SJSA1 (cell line): Measurements from ENCODE around the gene ADH7. TPM values are rescaled to one million over a fixed set of nuclear protein-coding genes. Genes with fewer than 3 reads are reported as not detected.
"Not testable (repeated sequence)": the region's sequence is repeated elsewhere in the genome, so short reads cannot be mapped to it uniquely, and the experiment has no call there.

ENCODE experiments used
- DNase-seq, 2 experiments: peaks; one replicate each; pipeline ENCODE4 v3.0.0-alpha.2; 2015 to 2020; ENCODE audit warnings: low spot score in 2 of 2, low read depth in 1 of 2
- H3K27ac ChIP-seq: fragments of 250-450 bp; sonication (Bioruptor Pico); 2 replicates; pipeline ENCODE4 v1.5.1; 2020; ENCODE audit warnings: mild to moderate bottlenecking, moderate library complexity
- H3K27me3 ChIP-seq: fragments of 250-450 bp; sonication (Bioruptor Pico); replicated peaks from 2 replicates; pipeline ENCODE4 v1.5.1; 2020; ENCODE audit warnings: mild to moderate bottlenecking, moderate library complexity
- H3K36me3 ChIP-seq: fragments of 250-450 bp; sonication (Bioruptor Pico); 2 replicates; pipeline ENCODE4 v1.5.1; 2020; ENCODE audit warnings: mild to moderate bottlenecking
- H3K4me1 ChIP-seq: fragments of 250-450 bp; sonication (Bioruptor Pico); replicated peaks from 2 replicates; pipeline ENCODE4 v1.6.1; 2021; ENCODE audit warnings: mild to moderate bottlenecking
- H3K4me3 ChIP-seq: fragments of 250-450 bp; sonication (Bioruptor Pico); 2 replicates; pipeline ENCODE4 v1.5.1; 2020; ENCODE audit warnings: mild to moderate bottlenecking
- H3K9me3 ChIP-seq: fragments of 250-450 bp; sonication (Bioruptor Pico); replicated peaks from 2 replicates; pipeline ENCODE4 v1.5.1; 2020; ENCODE audit warnings: mild to moderate bottlenecking
- total RNA-seq: library from RNA; depleted of rRNA; stranded (reverse); fragments of >200 nt; shearing (Covaris generic); gene quantifications from 2 replicates; pipeline ENCODE4 v1.2.3, GENCODE V29; 2014; rRNA removed

Gene ADH7
- total RNA-seq, 1 experiment from 2014 or later, result not detected

- Histone ChIP-seq H3K4me1 (no peaks in the 10 kb centered on the region), H3K27ac (no peak overlapping the region), H3K27me3 (no peaks in the 10 kb centered on the region), H3K36me3 (no peaks in the 10 kb centered on the region), H3K9me3 (no peaks in the 10 kb centered on the region), H3K4me3 (no peak overlapping the region)
- no peak for DNase-seq
Measured at GRCh38 chr4:99382745-99383360, 52.3 kb downstream of the ADH7 start.

- Histone ChIP-seq H3K27me3 (no peaks in the 10 kb centered on the region), H3K27ac (no peak overlapping the region), H3K4me1 (no peaks in the 10 kb centered on the region), H3K9me3 (no peaks in the 10 kb centered on the region), H3K4me3 (no peak overlapping the region), H3K36me3 (no peaks in the 10 kb centered on the region)
- no peak for DNase-seq
Measured at GRCh38 chr4:99381588-99382175, 53.5 kb downstream of the ADH7 start.

- no peaks in the 10 kb centered on the region for H3K27me3 ChIP-seq
- no peak overlapping the region for H3K4me3 ChIP-seq
- no peak overlapping the region for H3K27ac ChIP-seq
- DNase-seq, result no peak
- H3K4me1 ChIP-seq, result no peaks in the 10 kb centered on the region
- H3K36me3 ChIP-seq, result no peaks in the 10 kb centered on the region
- no peaks in the 10 kb centered on the region for H3K9me3 ChIP-seq
Measured at GRCh38 chr4:99379571-99379970, 55.6 kb downstream of the ADH7 start.

- Histone ChIP-seq H3K4me3 (no peak overlapping the region), H3K27me3 (no peaks in the 10 kb centered on the region), H3K4me1 (no peaks in the 10 kb centered on the region), H3K36me3 (no peaks in the 10 kb centered on the region), H3K9me3 (no peaks in the 10 kb centered on the region), H3K27ac (no peak overlapping the region)
- no peak for DNase-seq
Measured at GRCh38 chr4:99378876-99379275, 56.3 kb downstream of the ADH7 start.

- not testable (repeated sequence) for H3K36me3 ChIP-seq, DNase-seq, H3K27ac ChIP-seq, H3K27me3 ChIP-seq, H3K4me3 ChIP-seq, H3K4me1 ChIP-seq, H3K9me3 ChIP-seq
Measured at GRCh38 chr4:99377341-99377740, 57.8 kb downstream of the ADH7 start.

- not testable (repeated sequence) for H3K4me3 ChIP-seq, H3K27ac ChIP-seq, DNase-seq, H3K27me3 ChIP-seq, H3K4me1 ChIP-seq, H3K9me3 ChIP-seq, H3K36me3 ChIP-seq
Measured at GRCh38 chr4:99372464-99372863, 62.7 kb downstream of the ADH7 start.

GRCh38 chr4:99367817-99368216, 67.3 kb downstream of the ADH7 start:
- not testable (repeated sequence) for H3K27ac ChIP-seq, DNase-seq, H3K27me3 ChIP-seq, H3K4me1 ChIP-seq, H3K4me3 ChIP-seq, H3K9me3 ChIP-seq, H3K36me3 ChIP-seq

- Histone ChIP-seq H3K27me3 (no peaks in the 10 kb centered on the region), H3K4me3 (no peak overlapping the region), H3K36me3 (no peaks in the 10 kb centered on the region), H3K27ac (no peak overlapping the region), H3K9me3 (no peaks in the 10 kb centered on the region), H3K4me1 (no peaks in the 10 kb centered on the region)
- DNase-seq, result no peak
Measured at GRCh38 chr4:99366491-99366890, 68.7 kb downstream of the ADH7 start.

GRCh38 chr4:99362768-99363167, 72.4 kb downstream of the ADH7 start:
- no peaks in the 10 kb centered on the region for H3K36me3 ChIP-seq
- no peaks in the 10 kb centered on the region for H3K27me3 ChIP-seq
- H3K4me3 ChIP-seq, result no peak overlapping the region
- H3K4me1 ChIP-seq, result no peaks in the 10 kb centered on the region
- no peak overlapping the region for H3K27ac ChIP-seq
- no peak for DNase-seq
- peaks cover 5% of the 10 kb centered on the region; the same call in 1 of the 2 replicates for H3K9me3 ChIP-seq

Other genes starting within 250 kb of the ADH7 start
- not detected in 2 replicates for gene ADH6, start 216.1 kb downstream of the ADH7 start, total RNA-seq
- gene ADH1A, start 144.4 kb downstream of the ADH7 start, total RNA-seq, result not detected in 2 replicates
- not detected in 2 replicates for gene ADH1B, start 113.9 kb downstream of the ADH7 start, total RNA-seq
- gene ADH1C, start 82.6 kb downstream of the ADH7 start, total RNA-seq, result not detected in 2 replicates
- not detected in 2 replicates for gene C4orf17, start 75.7 kb upstream of the ADH7 start, total RNA-seq
- 3.5 and 12.1 TPM in 2 replicates for gene TRMT10A, start 128.7 kb upstream of the ADH7 start, total RNA-seq
- gene MTTP, start 139.5 kb upstream of the ADH7 start, total RNA-seq, result 0.11 TPM in 1 of 2 replicates, not detected in the other
- gene C4orf54, start 222.5 kb upstream of the ADH7 start, total RNA-seq, result 0.25 and 0.63 TPM in 2 replicates